RWPE2 (cell line): ENCODE data around the gene FOXE3.
A peak's percentile ranks its signal among the peaks of the same experiment; 100 is the strongest.

Experiments used
- ATAC-seq: fragments of 200-7000 bp; cut with Tn5 transposase; 3 replicates; pipeline ENCODE4 v1.9.1; 2021; ENCODE audit warnings: low read depth
- DNase-seq: peaks from one replicate; pipeline ENCODE4 v3.0.0-alpha.2; 2020; ENCODE audit warnings: low spot score
- H3K27ac ChIP-seq: fragments of 450-650 bp; 2 replicates; pipeline ENCODE4 v1.5.1; 2017; ENCODE audit warnings: mild to moderate bottlenecking; ENCODE audit not compliant: poor library complexity, severe bottlenecking
- H3K27me3 ChIP-seq: fragments of 250-450 bp; sonication (Bioruptor Pico); 2 replicates; pipeline ENCODE4 v1.5.1; 2021; ENCODE audit warnings: mild to moderate bottlenecking, moderate library complexity; ENCODE audit not compliant: insufficient read depth, poor library complexity, severe bottlenecking
- H3K36me3 ChIP-seq: fragments of 250-450 bp; sonication (Bioruptor Pico); 2 replicates; pipeline ENCODE4 v1.5.1; 2020; ENCODE audit warnings: low read depth, mild to moderate bottlenecking, moderate library complexity
- H3K4me1 ChIP-seq: fragments of 250-450 bp; sonication (Bioruptor Pico); 2 replicates; pipeline ENCODE4 v1.5.1; 2021; ENCODE audit warnings: mild to moderate bottlenecking, moderate library complexity; ENCODE audit not compliant: insufficient read depth, poor library complexity, severe bottlenecking
- H3K4me3 ChIP-seq: fragments of 250-450 bp; sonication (Bioruptor Pico); 2 replicates; pipeline ENCODE4 v1.5.1; 2021; ENCODE audit warnings: mild to moderate bottlenecking, moderate library complexity; ENCODE audit not compliant: severe bottlenecking
- H3K9me3 ChIP-seq: fragments of 250-450 bp; sonication (Bioruptor Pico); 2 replicates; pipeline ENCODE4 v1.5.1; 2021; ENCODE audit warnings: mild to moderate bottlenecking, moderate library complexity; ENCODE audit not compliant: severe bottlenecking
- CTCF ChIP-seq: fragments of 450-650 bp; IDR thresholded peaks from one replicate; pipeline ENCODE4 v1.5.1; 2017; ENCODE audit warnings: mild to moderate bottlenecking, moderate library complexity; ENCODE audit not compliant: poor library complexity, severe bottlenecking

FOXE3 gene

GRCh38 chr1:47436979-47437446 is 20.9 kb downstream of the FOXE3 start:
- Histone ChIP-seq H3K36me3 (no peaks in the 10 kb centered on the region), H3K27ac (peak overlapping the region; percentile 52), H3K9me3 (no peaks in the 10 kb centered on the region), H3K27me3 (peaks cover 36% of the 10 kb centered on the region), H3K4me3 (peak overlapping the region; percentile 68), H3K4me1 (peaks cover 5% of the 10 kb centered on the region)
- DNase-seq (no peak), ATAC-seq (peak; percentile 44)
- TF ChIP-seq CTCF: no peak

- Histone ChIP-seq H3K27ac (peak within 1 kb of the TSS; percentile 52), H3K36me3 (no peaks in the 10 kb centered on the region), H3K27me3 (peaks cover 42% of the 10 kb centered on the region), H3K9me3 (no peaks in the 10 kb centered on the region), H3K4me3 (peak within 1 kb of the TSS; percentile 68), H3K4me1 (peaks cover under 1% of the 10 kb centered on the region)
- peak; percentile 95 for TF ChIP-seq CTCF
- ATAC-seq (peak; percentile 76), DNase-seq (no peak)
Observed at GRCh38 chr1:47437447-47438164, 21.5 kb downstream of the FOXE3 start, which contains the start of gene FOXD2. Gene FOXD2 (plus strand): TSS chr1:47438044. CDS start chr1:47438136, 92 bp downstream.

GRCh38 chr1:47438165-47439016 is 22.3 kb downstream of the FOXE3 start:
- ATAC-seq: no peak
- Histone ChIP-seq H3K4me1 (no peaks in the 10 kb centered on the region), H3K9me3 (no peaks in the 10 kb centered on the region), H3K27me3 (peaks cover 50% of the 10 kb centered on the region), H3K4me3 (peak overlapping the region; percentile 68), H3K36me3 (no peaks in the 10 kb centered on the region), H3K27ac (no peak overlapping the region)
- no peak for TF ChIP-seq CTCF
- no peak for DNase-seq

- no peak for TF ChIP-seq CTCF
- Histone ChIP-seq H3K4me3 (peak overlapping the region; percentile 68), H3K27ac (no peak overlapping the region), H3K36me3 (no peaks in the 10 kb centered on the region), H3K27me3 (peaks cover 58% of the 10 kb centered on the region), H3K4me1 (no peaks in the 10 kb centered on the region), H3K9me3 (no peaks in the 10 kb centered on the region)
- ATAC-seq (no peak), DNase-seq (no peak)
Observed at GRCh38 chr1:47439017-47439818, 23.1 kb downstream of the FOXE3 start.
